CD8-positive, alpha-beta memory T cell (primary cell): ENCODE results near the gene NFKBIA. TPM values are rescaled to one million over a fixed set of nuclear protein-coding genes. Genes with fewer than 3 reads are reported as not detected.
A peak's percentile ranks its signal among the peaks of the same experiment; 100 is the strongest.

ENCODE experiments used
- CTCF ChIA-PET: fragments of 350-600 bp; sonication (Branson Sonifier 250); formaldehyde crosslinking; loops from one replicate; lab custom pipeline; 2021; ENCODE audit warnings: antibody characterized with exemption; lab: Charles Lee
- POLR2A ChIA-PET: fragments of 350-600 bp; sonication (Branson Sonifier 250); formaldehyde crosslinking; loops from one replicate; lab custom pipeline; 2021; ENCODE audit warnings: antibody characterized with exemption; lab: Charles Lee
- DNase-seq, 5 donors: peaks; one replicate each; pipeline versions ENCODE4 v3.0.0 to v3.0.0-alpha.2; 2020 to 2022; ENCODE audit warnings: mixed read lengths in 1 of 5
- H3K27ac ChIP-seq: one replicate; pipeline ENCODE4 v1.7.0; 2013; ENCODE audit warnings: low read depth, mild to moderate bottlenecking, low read length, moderate library complexity
- H3K27me3 ChIP-seq: 2 replicates; pipeline ENCODE4 v1.7.0; 2013; ENCODE audit warnings: low read length, mild to moderate bottlenecking; ENCODE audit not compliant: insufficient read depth, poor library complexity, severe bottlenecking
- H3K36me3 ChIP-seq: 2 replicates; pipeline ENCODE4 v1.7.0; 2013; ENCODE audit warnings: mild to moderate bottlenecking, low read length, moderate library complexity; ENCODE audit not compliant: insufficient read depth
- H3K4me1 ChIP-seq: 2 replicates; pipeline ENCODE4 v1.7.0; 2013; ENCODE audit warnings: mild to moderate bottlenecking, low read length, moderate library complexity; ENCODE audit not compliant: insufficient read depth
- H3K4me3 ChIP-seq: 2 replicates; pipeline ENCODE4 v1.7.0; 2013; ENCODE audit warnings: mild to moderate bottlenecking, low read length
- H3K9me3 ChIP-seq: 2 replicates; pipeline ENCODE4 v1.7.0; 2013; ENCODE audit warnings: mild to moderate bottlenecking, low read length
- H3K27ac Mint-ChIP-seq, 8 donors: one replicate each; pipeline ENCODE4 v1.8.0; 2020 to 2021; ENCODE audit warnings: mixed read lengths in 8 of 8, mild to moderate bottlenecking in 6 of 8, inconsistent platforms in 3 of 8, moderate library complexity in 3 of 8
- H3K27me3 Mint-ChIP-seq, 2 donors: one replicate each; pipeline ENCODE4 v1.8.0; 2020 to 2021; ENCODE audit warnings: mixed read lengths in 2 of 2, mild to moderate bottlenecking in 1 of 2, moderate library complexity in 1 of 2
- H3K36me3 Mint-ChIP-seq, 3 donors: one replicate each; pipeline ENCODE4 v1.8.0; 2020 to 2021; ENCODE audit warnings: mixed read lengths in 3 of 3, inconsistent platforms in 1 of 3, mild to moderate bottlenecking in 1 of 3
- H3K4me1 Mint-ChIP-seq, 3 donors: one replicate each; pipeline ENCODE4 v1.8.0; 2020 to 2021; ENCODE audit warnings: mixed read lengths in 3 of 3, inconsistent platforms in 1 of 3, mild to moderate bottlenecking in 1 of 3
- H3K4me3 Mint-ChIP-seq, 7 donors: one replicate each; pipeline ENCODE4 v1.8.0; 2020 to 2021; ENCODE audit warnings: mixed read lengths in 7 of 7, mild to moderate bottlenecking in 6 of 7, moderate library complexity in 4 of 7, inconsistent platforms in 2 of 7
- H3K9me3 Mint-ChIP-seq, 5 donors: one replicate each; pipeline ENCODE4 v1.8.0; 2020 to 2022; ENCODE audit warnings: mixed read lengths in 5 of 5, mild to moderate bottlenecking in 3 of 5, moderate library complexity in 2 of 5, inconsistent platforms in 1 of 5
- polyA plus RNA-seq: library from polyadenylated mRNA; unstranded; fragments of 300-500 nt; fragmentation: Illumina TruSeq; gene quantifications from one replicate; pipeline ENCODE4 v1.2.3, GENCODE V29; 2021
- total RNA-seq, 2 experiments: library from RNA; stranded (reverse); gene quantifications; one replicate each; pipeline ENCODE4 v1.2.3, GENCODE V29; 2021

NFKBIA gene
- total and polyA plus RNA-seq, 3 experiments from 2014 or later = 344 to 483 (median 482) TPM

- H3K27me3 Mint-ChIP-seq = peaks cover 0 to 15% of the 10 kb centered on the region in 2 donors
- peak overlapping the region in 6 of 8 donors; percentile 46 to 100 (median 99) for H3K27ac Mint-ChIP-seq
- ChIA-PET CTCF (interaction anchor here (0.8 to 18.9 kb wide), 3 partner anchors 9 to 267 kb away, joined by 3 to 273 read pairs (median 4); no protein-coding TSS in a partner anchor), POLR2A (no interaction called here)
- H3K36me3 ChIP-seq = peaks cover 13% of the 10 kb centered on the region
- peaks cover 13 to 22% (median 14%) of the 10 kb centered on the region in 3 donors for H3K36me3 Mint-ChIP-seq
- DNase-seq = no peak
- no peak overlapping the region for H3K4me3 ChIP-seq
- peaks cover 34 to 40% (median 40%) of the 10 kb centered on the region in 3 donors for H3K4me1 Mint-ChIP-seq
- peak overlapping the region in 1 of 7 donors; percentile 99 for H3K4me3 Mint-ChIP-seq
- no peaks in the 10 kb centered on the region for H3K27me3 ChIP-seq
- H3K9me3 Mint-ChIP-seq = peaks cover 0 to 4% (median 0%) of the 10 kb centered on the region in 5 donors
- no peak overlapping the region for H3K27ac ChIP-seq
- no peaks in the 10 kb centered on the region for H3K9me3 ChIP-seq
- peaks cover 29% of the 10 kb centered on the region for H3K4me1 ChIP-seq
Measured at GRCh38 chr14:35407306-35407630, 2.7 kb upstream of the NFKBIA start.

- H3K27ac Mint-ChIP-seq = peak overlapping the region; percentile 46 to 100 (median 98)
- H3K4me1 ChIP-seq = peaks cover 35% of the 10 kb centered on the region
Measured at GRCh38 chr14:35406506-35407305, 2.2 kb upstream of the NFKBIA start.

GRCh38 chr14:35406090-35406489 is 1.5 kb upstream of the NFKBIA start:
- no peak overlapping the region for H3K4me3 ChIP-seq
- peak overlapping the region; percentile 83 to 100 (median 99) for H3K27ac Mint-ChIP-seq
- CTCF ChIA-PET = interaction anchor here (0.7 to 5.0 kb wide), 17 partner anchors 9 to 362 kb away, joined by 3 to 58 read pairs (median 7); partner anchors contain the start of gene PSMA6

More at GRCh38 chr14:35406506-35407305, 2.2 kb upstream of the NFKBIA start:
- peak in 2 of 5 donors; percentile 38 to 49 for DNase-seq
- H3K36me3 ChIP-seq = peaks cover 18% of the 10 kb centered on the region
- Mint-ChIP-seq H3K4me1 (peaks cover 39 to 46% (median 45%) of the 10 kb centered on the region in 3 donors), H3K27me3 (peaks cover 0 to 15% of the 10 kb centered on the region in 2 donors), H3K9me3 (peaks cover 0 to 4% (median 0%) of the 10 kb centered on the region in 5 donors), H3K4me3 (peak overlapping the region in 6 of 7 donors; percentile 11 to 99 (median 94)), H3K36me3 (peaks cover 13 to 28% (median 19%) of the 10 kb centered on the region in 3 donors)
- H3K4me3 ChIP-seq = no peak overlapping the region
- ChIA-PET CTCF (interaction anchor here (0.7 to 18.9 kb wide), 16 partner anchors 9 to 363 kb away, joined by 3 to 273 read pairs (median 8); partner anchors contain the start of gene PSMA6), POLR2A (interaction anchor here (1.0 to 5.9 kb wide), 3 partner anchors 10 to 266 kb away, joined by 3 to 99 read pairs (median 71); partner anchors contain the start of gene PSMA6)
- H3K9me3 ChIP-seq = no peaks in the 10 kb centered on the region
- no peak overlapping the region for H3K27ac ChIP-seq
- no peaks in the 10 kb centered on the region for H3K27me3 ChIP-seq

GRCh38 chr14:35405304-35405996 is 901 bp upstream of the NFKBIA start:
- Histone ChIP-seq H3K4me3 (peak overlapping the region; percentile 91), H3K36me3 (peaks cover 30% of the 10 kb centered on the region), H3K4me1 (peaks cover 48% of the 10 kb centered on the region), H3K27ac (peak overlapping the region; percentile 95), H3K9me3 (no peaks in the 10 kb centered on the region), H3K27me3 (no peaks in the 10 kb centered on the region)
- Mint-ChIP-seq H3K4me1 (peaks cover 52 to 58% (median 58%) of the 10 kb centered on the region in 3 donors), H3K36me3 (peaks cover 23 to 40% (median 29%) of the 10 kb centered on the region in 3 donors), H3K27ac (peak overlapping the region; percentile 98 to 100 (median 99)), H3K9me3 (peaks cover 0 to 4% (median 0%) of the 10 kb centered on the region in 5 donors), H3K4me3 (peak overlapping the region; percentile 92 to 99 (median 94)), H3K27me3 (peaks cover 0 to 15% of the 10 kb centered on the region in 2 donors)
- CTCF ChIA-PET = interaction anchor here (0.7 to 5.0 kb wide), 25 partner anchors 7 to 362 kb away, joined by 3 to 58 read pairs (median 5); partner anchors contain the start of gene PSMA6
- POLR2A ChIA-PET = interaction anchor here (0.5 to 5.9 kb wide), 15 partner anchors 11 to 693 kb away, joined by 3 to 99 read pairs (median 14); partner anchors contain the start of genes FAM177A1, PPP2R3C, PRORP and PSMA6
- DNase-seq = peak in 1 of 5 donors; percentile 20

More at GRCh38 chr14:35406090-35406489, 1.5 kb upstream of the NFKBIA start:
- no peaks in the 10 kb centered on the region for H3K9me3 ChIP-seq
- H3K27me3 ChIP-seq = no peaks in the 10 kb centered on the region
- H3K9me3 Mint-ChIP-seq = peaks cover 0 to 4% (median 0%) of the 10 kb centered on the region in 5 donors
- peaks cover 17 to 34% (median 23%) of the 10 kb centered on the region in 3 donors for H3K36me3 Mint-ChIP-seq
- peaks cover 0 to 15% of the 10 kb centered on the region in 2 donors for H3K27me3 Mint-ChIP-seq
- peaks cover 45 to 52% (median 51%) of the 10 kb centered on the region in 3 donors for H3K4me1 Mint-ChIP-seq
- H3K4me1 ChIP-seq = peaks cover 41% of the 10 kb centered on the region
- DNase-seq = no peak
- H3K36me3 ChIP-seq = peaks cover 24% of the 10 kb centered on the region
- H3K27ac ChIP-seq = no peak overlapping the region
- POLR2A ChIA-PET = interaction anchor here (1.0 to 5.9 kb wide), 5 partner anchors 11 to 266 kb away, joined by 3 to 99 read pairs (median 30); partner anchors contain the start of gene PSMA6
- H3K4me3 Mint-ChIP-seq = peak overlapping the region; percentile 92 to 99 (median 94)

- Histone ChIP-seq H3K9me3 (no peaks in the 10 kb centered on the region), H3K27ac (peak overlapping the region; percentile 98), H3K4me1 (peaks cover 51% of the 10 kb centered on the region), H3K4me3 (peak overlapping the region; percentile 98), H3K27me3 (no peaks in the 10 kb centered on the region), H3K36me3 (peaks cover 30% of the 10 kb centered on the region)
- ChIA-PET CTCF (interaction anchor here (0.7 to 5.0 kb wide), 23 partner anchors 9 to 280 kb away, joined by 3 to 58 read pairs (median 6); partner anchors contain the start of gene PSMA6), POLR2A (interaction anchor here (0.5 to 5.9 kb wide), 24 partner anchors 11 to 724 kb away, joined by 3 to 99 read pairs (median 5); partner anchors contain the start of genes FAM177A1, PPP2R3C, PRORP and PSMA6)
- Mint-ChIP-seq H3K4me1 (peaks cover 60 to 72% (median 68%) of the 10 kb centered on the region in 3 donors), H3K27ac (peak overlapping the region; percentile 98 to 100 (median 100)), H3K9me3 (peaks cover 0 to 4% (median 0%) of the 10 kb centered on the region in 5 donors), H3K36me3 (peaks cover 23 to 54% (median 30%) of the 10 kb centered on the region in 3 donors), H3K4me3 (peak overlapping the region; percentile 94 to 99 (median 95)), H3K27me3 (peaks cover 0 to 15% of the 10 kb centered on the region in 2 donors)
- DNase-seq = peak; percentile 91 to 97 (median 95)
Measured at GRCh38 chr14:35403603-35404448, 723 bp downstream of the NFKBIA start.

- DNase-seq = peak in 2 of 5 donors; percentile 31 to 60
- Histone ChIP-seq H3K27me3 (no peaks in the 10 kb centered on the region), H3K9me3 (no peaks in the 10 kb centered on the region), H3K27ac (peak overlapping the region; percentile 98), H3K36me3 (peaks cover 30% of the 10 kb centered on the region), H3K4me1 (peaks cover 51% of the 10 kb centered on the region), H3K4me3 (peak overlapping the region; percentile 98)
- Mint-ChIP-seq H3K4me3 (peak overlapping the region; percentile 94 to 99 (median 95)), H3K27me3 (peaks cover 0 to 15% of the 10 kb centered on the region in 2 donors), H3K27ac (peak overlapping the region; percentile 96 to 100 (median 100)), H3K36me3 (peaks cover 25 to 57% (median 30%) of the 10 kb centered on the region in 3 donors), H3K9me3 (peaks cover 0 to 4% (median 0%) of the 10 kb centered on the region in 5 donors), H3K4me1 (peaks cover 62 to 75% (median 68%) of the 10 kb centered on the region in 3 donors)
- POLR2A ChIA-PET = interaction anchor here (0.5 to 5.9 kb wide), 20 partner anchors 10 to 723 kb away, joined by 3 to 99 read pairs (median 6); partner anchors contain the start of genes FAM177A1, PPP2R3C, PRORP and PSMA6
- CTCF ChIA-PET = interaction anchor here (0.8 to 5.0 kb wide), 16 partner anchors 9 to 262 kb away, joined by 3 to 58 read pairs (median 5); partner anchors contain the start of gene PSMA6
Measured at GRCh38 chr14:35403114-35403602, 1.4 kb downstream of the NFKBIA start.
